PC-9 (cell line): ENCODE measurements around the gene RNF114.

Experiments
- CTCF ChIP-seq: fragments of 200-600 bp; sonication (generic); conservative IDR thresholded peaks from 2 replicates; pipeline ENCODE4 v1.6.1; 2017; ENCODE audit warnings: mixed run types, antibody characterized with exemption, mild to moderate bottlenecking, moderate library complexity
- EZH2 ChIP-seq: fragments of 200-600 bp; sonication (generic); IDR thresholded peaks from 2 replicates; pipeline ENCODE4 v1.8.0; 2017; ENCODE audit warnings: antibody characterized with exemption, low read depth

GRCh38 chr20:49948809-49949507, 12.8 kb downstream of the RNF114 start:
- TF ChIP-seq EZH2 (no peak), CTCF (no peak)
